Heart left ventricle (tissue), 16 donors: Measurements from ENCODE around the gene SH3BP4. TPM values are rescaled to one million over a fixed set of nuclear protein-coding genes. Genes with fewer than 3 reads are reported as not detected.

Source experiments
- ATAC-seq, 4 donors: fragments of 200-7000 bp; cut with Tn5 transposase; one replicate each; pipeline ENCODE4 v1.9.1; 2020 to 2022; ENCODE audit warnings: moderate library complexity in 4 of 4, mild to moderate bottlenecking in 3 of 4, moderate number of reproducible peaks in 1 of 4
- DNase-seq, 5 donors: peaks; one replicate each; pipeline ENCODE4 v3.0.0-alpha.2; 2020
- H3K27ac ChIP-seq, 12 donors: fragments of 200-600 bp; sonication (generic) in 4 of 12; one replicate each; pipeline versions ENCODE4 v1.5.0 to v1.8.0; 2016 to 2022; ENCODE audit warnings: mild to moderate bottlenecking in 2 of 12
- H3K27me3 ChIP-seq, 9 donors: fragments of 200-600 bp; sonication (generic) in 2 of 9; one replicate each; pipeline versions ENCODE4 v1.5.1 to v1.8.0; 2016 to 2022; ENCODE audit warnings: mild to moderate bottlenecking in 3 of 9
- H3K36me3 ChIP-seq, 9 donors: fragments of 200-600 bp; sonication (generic) in 2 of 9; one replicate each; pipeline versions ENCODE4 v1.5.0 to v1.8.0; 2018 to 2022; ENCODE audit warnings: mild to moderate bottlenecking in 2 of 9
- H3K4me1 ChIP-seq, 12 donors: fragments of 200-600 bp; sonication (generic) in 4 of 12; one replicate each; pipeline versions ENCODE4 v1.5.0 to v1.8.0; 2016 to 2022; ENCODE audit warnings: mild to moderate bottlenecking in 3 of 12
- H3K4me3 ChIP-seq, 12 donors: fragments of 200-600 bp; sonication (generic) in 4 of 12; one replicate each; pipeline versions ENCODE4 v1.5.0 to v1.8.0; 2017 to 2022; ENCODE audit warnings: mild to moderate bottlenecking in 9 of 12, moderate library complexity in 4 of 12
- H3K9me3 ChIP-seq, 12 donors: fragments of 200-600 bp; sonication (generic) in 4 of 12; one replicate each; pipeline versions ENCODE4 v1.5.0 to v1.8.0; 2016 to 2022; ENCODE audit warnings: mild to moderate bottlenecking in 1 of 12
- POLR2A ChIP-seq, 2 donors: fragments of 450-650 bp; IDR thresholded peaks; one replicate each; pipeline ENCODE4 v1.6.1; 2017; ENCODE audit warnings: antibody characterized with exemption in 2 of 2, mild to moderate bottlenecking in 2 of 2, moderate library complexity in 2 of 2
- WGBS, 4 donors: extraction: QIAGEN DNeasy Blood & Tissue Kit in 2 of 4; methylation state at CpG; one replicate each; pipeline versions ENCODE4 v1.1.5 to v1.1.7; 2013 to 2018; 5-methylcytosine and 5-hydroxymethylcytosine counted together
- intact Hi-C, 10 donors: fragments of 100-400 bp; cut with DNase I; formaldehyde crosslinking; loops; one replicate each; pipeline versions ENCODE4 v1.11.1 to v1.14.2; 2022
- polyA plus RNA-seq, 2 donors: library from polyadenylated mRNA; stranded (reverse); fragments of 200-250 nt; gene quantifications; one replicate each; pipeline ENCODE4 v1.2.3, GENCODE V29; 2013
- total RNA-seq, 9 donors: library from RNA; depleted of rRNA in 2 of 9; stranded (reverse); fragments of >200 nt in 2 of 9; fragmentation: NEBNext Ultra II Directional in 3 of 9; extraction: Animal tissue kit (Norgen Biotek cat#: 25700) in 3 of 9; gene quantifications; one replicate each; pipeline versions ENCODE4 v1.1.0 to v1.2.4, GENCODE V29; 2016 to 2023
- TF ChIP-seq, protein P1 (sequence below), 12 donors: fragments of 200-600 bp; sonication (generic) in 4 of 12; IDR thresholded peaks; one replicate each; pipeline versions ENCODE4 v1.5.0 to v1.8.0; 2018 to 2022; ENCODE audit warnings: antibody characterized with exemption in 12 of 12, mild to moderate bottlenecking in 5 of 12
- donor health status: ischemic (EF 13 %, LVEDD 7.1; RV severe dilation, severe dysfunction).
- donor health status: healthy with polysubstance abuse.
- donor health status: DM: no; HTN: yes; CAD: no.
- donor health status: DM: no; HTN: no; CAD: no.
- donor health status: ischemic (EF 25% LVEDD 6.9; RV normal size, moderate dysfunction).
- donor health status: ischemic (EF 25% LVEDD 5.7; RV mildly dilated, moderate dysfunction).
- donor health status: healthy.
- donor health status: DM: yes; HTN: yes; CAD: no.
- donor health status: ischemic (EF 35%, LVEDD 5.7; RV mildly dilated, moderate dysfunction).
- donor health status: nonischemic (EF 11% LVEDD 7.7; RV severe dilation, severe dysfunction).
- donor health status: DM: yes; HTN: yes; CAD: no.
- donor health status: PGD.
- donor health status: ischemic (EF 29% LVEDD 5.4; RV normal size, mild dysfunction).
- donor health status: nonischemic (EF 23%, LVEDD 6.1; RV moderate dilation, normal function).

SH3BP4 gene
- total and polyA plus RNA-seq, 11 donors: 5.4 to 33.5 (median 12.4) TPM

DNA sequence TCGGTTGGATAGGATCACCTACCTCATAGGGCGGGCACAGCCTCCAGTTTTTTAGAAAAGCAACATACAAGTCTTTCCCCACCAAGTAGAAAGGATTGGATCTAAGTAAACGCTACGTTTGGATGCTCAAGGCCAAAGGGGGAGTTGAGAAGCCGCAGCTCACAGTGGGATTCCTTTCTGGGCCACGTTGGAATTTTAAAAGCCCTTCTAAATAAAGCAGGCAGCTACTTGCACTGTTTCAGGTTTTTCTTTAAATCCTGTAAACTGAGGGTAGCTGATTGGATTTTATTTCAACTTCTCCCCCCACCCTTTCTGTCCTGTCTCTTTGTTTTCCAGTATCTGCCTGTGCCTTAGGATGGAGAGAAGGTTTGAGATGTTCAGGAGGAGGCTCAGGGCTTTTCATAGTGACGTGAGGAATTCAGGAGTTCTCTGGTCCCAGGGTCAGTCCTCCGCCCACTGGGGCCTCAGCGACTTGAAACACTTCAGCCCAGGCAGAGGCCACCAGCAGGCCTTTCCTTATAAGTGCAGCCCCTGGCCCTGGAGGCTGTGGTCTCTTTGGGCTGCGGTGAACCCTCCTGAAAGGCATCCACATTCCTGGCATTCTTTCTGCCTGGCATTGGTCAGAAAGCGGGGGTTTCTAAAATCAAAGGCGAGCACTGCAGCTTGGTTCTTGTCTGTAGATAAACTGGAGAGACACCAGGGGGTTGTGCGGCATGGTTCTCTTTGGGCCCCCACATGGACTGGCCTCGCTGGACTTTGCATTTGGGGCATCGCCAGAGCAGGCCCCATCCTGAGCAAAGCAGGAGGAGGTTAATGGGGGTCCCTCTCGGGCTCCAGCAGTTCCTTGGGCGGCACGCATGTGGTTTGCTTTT is 44.5 kb downstream of the SH3BP4 start:
- DNase-seq (no peak), ATAC-seq (no peak)
- no peaks in the 10 kb centered on the region for H3K27me3 ChIP-seq
- H3K9me3 ChIP-seq: no peaks in the 10 kb centered on the region
- peaks cover 0 to 55% (median 19%) of the 10 kb centered on the region in 12 donors for H3K4me1 ChIP-seq
- H3K27ac ChIP-seq: no peak overlapping the region
- 70 to 86% (median 78%) methylated on average over 15 to 18 of the region's 18 CpGs for whole genome bisulfite sequencing, 4 donors
- intact Hi-C loops: no loop called here
- no peak for TF ChIP-seq POLR2A (IDR thresholded peaks at IDR 0.05)
- TF ChIP-seq, protein P1, sequence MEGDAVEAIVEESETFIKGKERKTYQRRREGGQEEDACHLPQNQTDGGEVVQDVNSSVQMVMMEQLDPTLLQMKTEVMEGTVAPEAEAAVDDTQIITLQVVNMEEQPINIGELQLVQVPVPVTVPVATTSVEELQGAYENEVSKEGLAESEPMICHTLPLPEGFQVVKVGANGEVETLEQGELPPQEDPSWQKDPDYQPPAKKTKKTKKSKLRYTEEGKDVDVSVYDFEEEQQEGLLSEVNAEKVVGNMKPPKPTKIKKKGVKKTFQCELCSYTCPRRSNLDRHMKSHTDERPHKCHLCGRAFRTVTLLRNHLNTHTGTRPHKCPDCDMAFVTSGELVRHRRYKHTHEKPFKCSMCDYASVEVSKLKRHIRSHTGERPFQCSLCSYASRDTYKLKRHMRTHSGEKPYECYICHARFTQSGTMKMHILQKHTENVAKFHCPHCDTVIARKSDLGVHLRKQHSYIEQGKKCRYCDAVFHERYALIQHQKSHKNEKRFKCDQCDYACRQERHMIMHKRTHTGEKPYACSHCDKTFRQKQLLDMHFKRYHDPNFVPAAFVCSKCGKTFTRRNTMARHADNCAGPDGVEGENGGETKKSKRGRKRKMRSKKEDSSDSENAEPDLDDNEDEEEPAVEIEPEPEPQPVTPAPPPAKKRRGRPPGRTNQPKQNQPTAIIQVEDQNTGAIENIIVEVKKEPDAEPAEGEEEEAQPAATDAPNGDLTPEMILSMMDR (IDR thresholded peaks at IDR 0.05): no peak
- H3K36me3 ChIP-seq: peaks cover 0 to 16% (median 7%) of the 10 kb centered on the region in 9 donors
- no peak overlapping the region for H3K4me3 ChIP-seq

DNA sequence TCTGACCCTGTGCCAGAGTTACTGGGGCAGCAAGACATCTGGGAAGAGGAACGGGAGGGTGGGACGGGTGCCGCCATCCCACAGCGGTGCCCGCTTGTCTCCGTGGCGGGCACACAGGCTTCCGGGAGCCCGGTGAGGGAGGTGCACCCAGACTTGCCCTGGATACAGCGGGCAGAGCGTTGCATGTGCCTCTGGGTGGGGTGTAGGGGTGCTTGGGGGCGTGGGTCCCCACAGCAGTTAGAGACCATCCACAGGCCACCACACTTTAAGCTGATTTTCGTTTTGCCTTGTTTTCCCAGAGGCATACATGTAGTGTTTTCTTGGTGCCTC is 45.1 kb downstream of the SH3BP4 start:
- no peak overlapping the region for H3K27ac ChIP-seq
- no peak for ATAC-seq
- peaks cover 0 to 52% (median 15%) of the 10 kb centered on the region in 12 donors for H3K4me1 ChIP-seq
- TF ChIP-seq, protein P1 (IDR thresholded peaks at IDR 0.05): no peak
- no peak for TF ChIP-seq POLR2A (IDR thresholded peaks at IDR 0.05)
- H3K9me3 ChIP-seq: no peaks in the 10 kb centered on the region
- intact Hi-C loops: no loop called here
- no peak for DNase-seq
- H3K36me3 ChIP-seq: peaks cover 0 to 16% (median 7%) of the 10 kb centered on the region in 9 donors
- no peak overlapping the region for H3K4me3 ChIP-seq
- WGBS, 4 donors: 88 to 96% (median 93%) methylated on average over 12 to 13 of the region's 13 CpGs
- H3K27me3 ChIP-seq: no peaks in the 10 kb centered on the region

DNA sequence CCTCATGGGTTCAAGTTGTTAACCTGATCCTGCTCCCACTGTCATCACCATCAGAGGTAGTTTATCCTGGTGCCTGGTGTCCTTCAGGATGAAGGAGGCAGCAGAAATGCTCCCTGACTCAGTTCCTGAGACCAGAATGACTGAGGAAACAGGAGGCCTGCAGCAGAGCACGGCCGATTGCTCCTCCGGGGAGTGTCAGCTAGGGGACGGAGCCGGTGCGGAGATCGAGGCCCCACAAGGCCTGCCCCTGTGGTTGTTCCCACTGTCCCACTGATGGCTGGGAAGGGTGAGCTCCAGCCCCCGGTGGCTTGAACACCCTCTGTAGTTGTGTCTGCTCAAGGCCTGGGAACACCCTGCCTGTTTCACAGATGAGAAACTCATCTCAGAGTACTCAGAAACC is 45.6 kb downstream of the SH3BP4 start:
- Histone ChIP-seq H3K4me1 (peaks cover 0 to 48% (median 12%) of the 10 kb centered on the region in 12 donors), H3K36me3 (peaks cover 0 to 16% (median 7%) of the 10 kb centered on the region in 9 donors), H3K27me3 (no peaks in the 10 kb centered on the region), H3K4me3 (no peak overlapping the region), H3K9me3 (no peaks in the 10 kb centered on the region), H3K27ac (no peak overlapping the region)
- intact Hi-C loops: no loop called here
- no peak for ATAC-seq
- DNase-seq: peak in 1 of 5 donors; percentile 40
- WGBS, 4 donors: 88 to 94% (median 92%) methylated on average over 8 of the region's 8 CpGs
- TF ChIP-seq POLR2A (IDR thresholded peaks at IDR 0.05): no peak
- TF ChIP-seq, protein P1 (IDR thresholded peaks at IDR 0.05): no peak

DNA sequence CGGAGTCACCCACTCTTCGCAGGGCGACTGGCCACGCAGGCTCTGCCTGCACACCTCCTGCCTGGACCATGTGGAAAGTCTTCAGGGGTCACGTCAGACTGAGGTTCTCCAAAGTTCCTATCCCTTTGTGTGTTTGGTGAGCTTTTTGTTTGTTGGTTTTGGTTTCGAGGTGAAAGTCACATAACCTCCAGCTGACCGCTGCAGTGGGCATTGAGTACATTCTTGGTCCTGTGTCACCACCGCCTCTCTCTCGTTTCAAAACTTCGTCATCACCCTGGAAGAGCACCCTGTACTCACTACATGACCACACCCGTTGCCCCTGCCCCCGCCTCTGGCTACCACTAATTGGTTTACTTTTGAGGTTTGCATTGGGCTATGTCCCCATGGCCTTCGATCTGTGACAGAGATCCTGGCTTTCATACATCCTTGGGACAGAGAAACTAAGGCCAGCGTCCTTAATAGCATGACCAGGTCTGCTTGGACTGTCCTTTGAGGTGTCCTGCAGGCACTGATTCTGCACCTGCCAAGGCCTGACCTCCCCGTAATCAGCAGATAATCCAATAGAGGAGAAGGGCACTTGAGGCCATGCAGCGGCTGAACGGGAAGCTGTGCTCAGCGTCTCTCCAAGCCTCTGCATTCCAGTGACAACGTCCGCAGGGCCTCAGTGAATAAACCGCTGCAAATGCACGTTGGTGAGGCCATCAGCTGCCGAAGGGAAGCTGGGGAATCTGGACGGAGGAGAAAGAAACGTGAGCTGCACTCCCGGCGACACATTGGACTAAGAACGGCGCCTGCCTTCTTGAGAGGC is 46.8 kb downstream of the SH3BP4 start:
- WGBS, 4 donors: 68 to 77% (median 70%) methylated on average over 29 of the region's 29 CpGs
- intact Hi-C loops: no loop called here
- Histone ChIP-seq H3K36me3 (peaks cover 0 to 16% (median 7%) of the 10 kb centered on the region in 9 donors), H3K9me3 (no peaks in the 10 kb centered on the region), H3K4me3 (no peak overlapping the region), H3K27me3 (no peaks in the 10 kb centered on the region), H3K4me1 (peaks cover 0 to 36% (median 8%) of the 10 kb centered on the region in 12 donors), H3K27ac (no peak overlapping the region)
- TF ChIP-seq, protein P1 (IDR thresholded peaks at IDR 0.05): no peak
- no peak for TF ChIP-seq POLR2A (IDR thresholded peaks at IDR 0.05)
- DNase-seq (peak in 1 of 5 donors; percentile 10), ATAC-seq (peak in 2 of 4 donors; percentile 11 to 44)
